ENCODE measurements around the gene ALG12. TPM values are rescaled to one million over a fixed set of nuclear protein-coding genes. Genes with fewer than 3 reads are reported as not detected.
A peak's percentile ranks its signal among the peaks of the same experiment; 100 is the strongest.

Gene ALG12
- total RNA-seq, 1 donor from 2014 or later, result 30.0 TPM

- peaks cover 63% of the 10 kb centered on the region for H3K36me3 Mint-ChIP-seq
- no peak for DNase-seq (ENCODE audit: extremely low spot score, unreplicated experiment)
- no peak overlapping the region for H3K27ac Mint-ChIP-seq
- peaks cover 38% of the 10 kb centered on the region for H3K9me3 Mint-ChIP-seq
- H3K4me1 Mint-ChIP-seq (ENCODE audit: unreplicated experiment), result no peaks in the 10 kb centered on the region
- TF ChIP-seq, protein P1, sequence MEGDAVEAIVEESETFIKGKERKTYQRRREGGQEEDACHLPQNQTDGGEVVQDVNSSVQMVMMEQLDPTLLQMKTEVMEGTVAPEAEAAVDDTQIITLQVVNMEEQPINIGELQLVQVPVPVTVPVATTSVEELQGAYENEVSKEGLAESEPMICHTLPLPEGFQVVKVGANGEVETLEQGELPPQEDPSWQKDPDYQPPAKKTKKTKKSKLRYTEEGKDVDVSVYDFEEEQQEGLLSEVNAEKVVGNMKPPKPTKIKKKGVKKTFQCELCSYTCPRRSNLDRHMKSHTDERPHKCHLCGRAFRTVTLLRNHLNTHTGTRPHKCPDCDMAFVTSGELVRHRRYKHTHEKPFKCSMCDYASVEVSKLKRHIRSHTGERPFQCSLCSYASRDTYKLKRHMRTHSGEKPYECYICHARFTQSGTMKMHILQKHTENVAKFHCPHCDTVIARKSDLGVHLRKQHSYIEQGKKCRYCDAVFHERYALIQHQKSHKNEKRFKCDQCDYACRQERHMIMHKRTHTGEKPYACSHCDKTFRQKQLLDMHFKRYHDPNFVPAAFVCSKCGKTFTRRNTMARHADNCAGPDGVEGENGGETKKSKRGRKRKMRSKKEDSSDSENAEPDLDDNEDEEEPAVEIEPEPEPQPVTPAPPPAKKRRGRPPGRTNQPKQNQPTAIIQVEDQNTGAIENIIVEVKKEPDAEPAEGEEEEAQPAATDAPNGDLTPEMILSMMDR (conservative IDR thresholded peaks at IDR 0.05), result no peak
- no peaks in the 10 kb centered on the region for H3K27me3 Mint-ChIP-seq
- peak overlapping the region; percentile 33 for H3K4me3 Mint-ChIP-seq
Measured at GRCh38 chr22:49869086-49869830, 49.0 kb downstream of the ALG12 start.

DNA sequence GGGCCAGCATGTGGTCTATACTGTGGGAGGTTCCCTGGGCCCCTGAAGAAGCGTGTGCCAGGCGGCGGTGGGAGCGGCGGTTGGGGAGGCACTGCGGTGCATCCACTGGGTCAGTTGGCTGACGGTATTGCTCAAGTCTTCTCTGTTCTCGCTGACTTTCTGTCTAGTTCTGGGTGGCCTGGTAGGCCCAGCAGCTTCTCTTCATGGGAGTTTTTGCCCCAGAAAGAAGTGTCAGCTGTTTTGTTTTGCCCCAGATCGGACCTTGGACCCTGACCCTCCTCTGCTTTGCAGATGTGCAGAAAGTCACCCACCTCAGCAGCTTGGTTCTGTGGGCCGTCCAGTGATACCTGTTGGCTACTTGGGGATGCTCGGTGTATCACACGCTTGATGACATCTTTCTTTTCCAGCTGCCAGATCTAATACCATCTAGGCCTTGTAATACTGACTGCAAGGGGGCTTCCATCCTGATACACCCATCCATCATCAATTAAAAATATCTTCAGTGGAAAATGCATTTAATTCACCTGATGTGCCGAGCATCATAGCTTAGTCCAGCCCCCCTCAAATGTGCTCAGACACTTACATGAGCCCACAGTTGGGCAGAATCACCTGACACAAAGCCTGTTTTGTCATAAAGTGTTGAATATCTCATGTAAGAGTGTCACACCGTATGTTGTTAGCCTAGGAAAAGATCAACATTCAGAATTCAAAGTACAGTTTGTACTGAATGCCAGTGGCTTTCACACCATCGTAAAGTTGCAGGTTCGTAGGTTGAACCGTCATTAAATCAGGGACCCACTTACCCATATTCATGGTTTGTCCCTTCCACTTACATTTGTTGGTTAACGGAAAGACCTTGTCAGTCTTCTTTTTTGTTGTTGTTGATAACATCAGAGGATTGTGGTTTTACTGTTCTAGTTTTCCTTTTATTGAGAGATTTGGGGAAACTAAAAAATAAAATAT lies 50.7 kb downstream of the ALG12 start:
- H3K9me3 Mint-ChIP-seq, result peaks cover 29% of the 10 kb centered on the region
- no peak overlapping the region for H3K27ac Mint-ChIP-seq
- H3K4me3 Mint-ChIP-seq, result no peak overlapping the region
- no peak for DNase-seq (ENCODE audit: extremely low spot score, unreplicated experiment)
- TF ChIP-seq, protein P1 (conservative IDR thresholded peaks at IDR 0.05), result no peak
- no peaks in the 10 kb centered on the region for H3K27me3 Mint-ChIP-seq
- no peaks in the 10 kb centered on the region for H3K4me1 Mint-ChIP-seq (ENCODE audit: unreplicated experiment)
- peaks cover 51% of the 10 kb centered on the region for H3K36me3 Mint-ChIP-seq

DNA sequence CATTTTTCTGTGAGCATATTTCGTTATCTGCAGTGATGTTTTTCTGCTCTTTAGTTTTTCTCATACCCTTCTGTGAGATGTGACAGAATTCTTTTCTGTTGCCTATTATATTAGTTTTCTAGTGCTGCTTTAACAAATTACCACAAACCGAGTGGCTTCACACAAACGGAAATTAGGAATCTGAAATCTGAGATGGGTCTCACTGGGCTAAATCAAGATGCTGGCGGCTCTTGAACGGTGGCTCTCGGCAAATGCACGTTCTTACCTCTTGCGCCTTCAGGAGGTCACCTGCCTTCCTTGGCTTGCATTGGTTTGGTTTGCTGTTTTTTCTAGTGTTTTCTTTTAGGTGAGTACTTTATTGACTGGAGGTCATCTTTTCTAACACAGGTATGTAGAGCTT lies 51.6 kb downstream of the ALG12 start:
- peaks cover 3% of the 10 kb centered on the region for H3K4me1 Mint-ChIP-seq (ENCODE audit: unreplicated experiment)
- H3K27ac Mint-ChIP-seq, result no peak overlapping the region
- H3K4me3 Mint-ChIP-seq, result no peak overlapping the region
- peaks cover 31% of the 10 kb centered on the region for H3K9me3 Mint-ChIP-seq
- peaks cover 49% of the 10 kb centered on the region for H3K36me3 Mint-ChIP-seq
- no peaks in the 10 kb centered on the region for H3K27me3 Mint-ChIP-seq
- TF ChIP-seq, protein P1 (conservative IDR thresholded peaks at IDR 0.05), result no peak
- no peak for DNase-seq (ENCODE audit: extremely low spot score, unreplicated experiment)

- peaks cover 4% of the 10 kb centered on the region for H3K4me1 Mint-ChIP-seq (ENCODE audit: unreplicated experiment)
- H3K36me3 Mint-ChIP-seq, result peaks cover 50% of the 10 kb centered on the region
- TF ChIP-seq, protein P1 (conservative IDR thresholded peaks at IDR 0.05), result no peak
- H3K27me3 Mint-ChIP-seq, result no peaks in the 10 kb centered on the region
- no peak overlapping the region for H3K27ac Mint-ChIP-seq
- H3K4me3 Mint-ChIP-seq, result no peak overlapping the region
- no peak for DNase-seq (ENCODE audit: extremely low spot score, unreplicated experiment)
- peaks cover 32% of the 10 kb centered on the region for H3K9me3 Mint-ChIP-seq
Measured at GRCh38 chr22:49866134-49866533, 52.1 kb downstream of the ALG12 start.

DNA sequence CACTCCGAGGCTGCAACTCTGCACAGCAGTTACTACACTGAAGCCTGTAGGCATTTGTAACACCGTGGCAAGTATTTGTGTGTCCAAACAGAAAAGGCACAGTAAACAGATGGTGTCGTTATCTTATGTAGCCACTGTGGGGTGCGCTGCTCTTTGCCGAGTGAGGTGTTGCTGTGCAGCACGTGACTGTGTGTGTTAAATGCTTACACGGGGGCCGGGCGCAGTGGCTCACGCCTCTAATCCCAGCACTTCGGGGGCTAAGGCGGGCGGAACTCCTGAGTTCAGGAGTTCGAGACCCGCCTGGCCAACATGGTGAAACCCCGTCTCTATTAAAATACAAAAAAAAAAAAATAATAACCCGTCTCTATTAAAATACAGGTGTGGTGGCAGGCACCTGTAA lies 53.1 kb downstream of the ALG12 start:
- H3K4me3 Mint-ChIP-seq, result no peak overlapping the region
- peaks cover 4% of the 10 kb centered on the region for H3K4me1 Mint-ChIP-seq (ENCODE audit: unreplicated experiment)
- TF ChIP-seq, protein P1 (conservative IDR thresholded peaks at IDR 0.05), result no peak
- H3K27me3 Mint-ChIP-seq, result no peaks in the 10 kb centered on the region
- no peak overlapping the region for H3K27ac Mint-ChIP-seq
- peaks cover 32% of the 10 kb centered on the region for H3K9me3 Mint-ChIP-seq
- peaks cover 44% of the 10 kb centered on the region for H3K36me3 Mint-ChIP-seq
- no peak for DNase-seq (ENCODE audit: extremely low spot score, unreplicated experiment)
